T-helper 1 cell (primary cell): ENCODE measurements around the gene RASSF10.
"Not testable (repeated sequence)": the region's sequence is repeated elsewhere in the genome, so short reads cannot be mapped to it uniquely, and the experiment has no call there.

ENCODE experiments used
- DNase-seq, 5 donors: peaks; one replicate each; pipeline ENCODE4 v3.0.0-alpha.2; 2012 to 2020

The RASSF10 gene

DNA sequence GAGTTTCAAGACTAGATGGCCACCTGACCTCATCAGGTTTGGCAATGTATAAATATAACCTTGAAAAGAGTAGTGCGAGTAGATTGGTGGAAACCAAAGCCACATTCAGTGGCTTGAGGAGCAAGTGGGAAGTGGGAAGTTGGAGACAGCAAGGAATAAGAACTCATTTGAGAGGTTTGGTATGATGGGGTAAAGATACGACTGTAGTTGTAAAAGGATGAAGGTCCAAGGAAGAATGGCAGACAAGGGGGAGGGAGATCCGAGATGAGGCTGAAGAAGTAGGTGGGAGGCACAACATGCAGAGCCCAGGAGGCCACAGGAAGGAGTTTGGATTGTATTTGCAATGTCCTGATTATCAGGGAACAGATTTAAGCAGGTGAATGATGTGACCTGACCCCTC is 20.8 kb downstream of the RASSF10 start:
- no peak for DNase-seq

- no peak for DNase-seq
Measured at GRCh38 chr11:13030857-13031256, 21.7 kb downstream of the RASSF10 start.

- DNase-seq: no peak
Measured at GRCh38 chr11:13031349-13031748, 22.2 kb downstream of the RASSF10 start.

GRCh38 chr11:13033760-13034533 is 24.8 kb downstream of the RASSF10 start:
- no peak for DNase-seq

DNA sequence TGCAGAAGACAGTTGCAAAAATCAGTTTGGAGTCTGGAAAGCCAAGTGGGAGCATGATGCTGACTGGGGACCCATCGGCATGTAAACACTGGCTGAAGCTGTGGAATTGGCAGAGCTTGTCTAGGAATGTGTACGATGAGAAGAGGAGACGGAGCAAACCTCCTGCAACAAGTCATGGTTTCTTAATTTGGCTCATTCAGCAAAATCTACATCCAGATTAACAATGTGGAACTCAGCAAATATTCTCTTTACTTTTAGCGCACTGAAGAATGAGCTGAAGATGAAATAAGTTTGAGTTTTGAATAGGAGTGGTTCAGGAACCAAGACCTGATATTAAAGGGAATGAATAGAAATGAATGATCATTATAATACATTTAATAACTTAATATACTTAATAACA is 26.6 kb downstream of the RASSF10 start:
- DNase-seq: no peak

- no peak for DNase-seq
Measured at GRCh38 chr11:13036235-13036634, 27.1 kb downstream of the RASSF10 start.

GRCh38 chr11:13038366-13038765 is 29.2 kb downstream of the RASSF10 start:
- DNase-seq: no peak

GRCh38 chr11:13039126-13039525 is 30.0 kb downstream of the RASSF10 start:
- no peak for DNase-seq

DNA sequence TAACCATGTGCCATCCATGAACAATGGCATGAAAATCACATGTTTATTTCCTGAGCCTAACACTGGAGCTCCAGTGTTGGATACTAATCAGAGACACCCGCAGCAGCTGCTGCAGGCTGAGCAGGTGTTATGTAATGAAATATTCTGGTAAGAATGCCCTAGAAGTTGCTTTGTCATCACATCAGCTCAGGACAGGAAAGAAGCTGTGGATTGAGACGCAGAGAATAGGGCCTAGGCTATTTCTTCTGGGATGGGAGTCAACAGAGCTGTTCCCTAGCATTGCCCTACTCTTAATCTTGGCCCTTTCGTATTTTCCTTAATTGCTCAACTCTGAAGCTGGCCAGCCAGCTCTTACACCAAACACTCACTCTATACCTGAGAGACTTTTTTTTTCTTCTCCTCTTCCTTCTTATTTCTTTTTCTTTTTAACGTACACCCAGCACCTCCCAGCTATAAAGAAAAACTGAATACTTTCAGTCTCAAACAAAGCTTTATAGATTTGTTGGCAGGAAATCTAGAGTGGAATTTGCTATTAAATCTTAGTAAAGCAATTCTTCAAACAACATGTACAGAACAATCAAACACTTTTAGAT is 31.9 kb downstream of the RASSF10 start:
- DNase-seq: no peak

GRCh38 chr11:13042873-13043342 is 33.8 kb downstream of the RASSF10 start:
- DNase-seq: no peak

GRCh38 chr11:13043912-13044628 is 35.0 kb downstream of the RASSF10 start:
- DNase-seq: no peak

DNA sequence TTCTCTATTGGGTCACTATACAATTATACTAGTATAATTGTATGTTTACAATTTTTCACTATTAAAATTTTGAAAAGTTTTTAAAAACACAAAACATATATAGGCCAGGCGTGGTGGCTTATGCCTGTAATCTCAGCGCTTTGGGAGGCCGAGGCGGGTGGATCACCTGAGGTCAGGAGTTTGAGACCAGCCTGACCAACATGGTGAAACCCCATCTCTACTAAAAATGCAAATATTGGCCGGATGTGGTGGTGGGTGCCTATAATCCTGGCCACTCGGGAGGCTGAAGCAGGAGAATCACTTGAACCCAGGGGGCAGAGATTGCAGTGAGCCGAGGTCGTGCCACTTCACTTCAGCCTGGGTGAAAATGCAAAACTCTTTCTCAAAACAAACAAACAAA is 36.0 kb downstream of the RASSF10 start:
- not testable (repeated sequence) for DNase-seq

GRCh38 chr11:13045734-13046133 is 36.6 kb downstream of the RASSF10 start:
- no peak for DNase-seq

DNA sequence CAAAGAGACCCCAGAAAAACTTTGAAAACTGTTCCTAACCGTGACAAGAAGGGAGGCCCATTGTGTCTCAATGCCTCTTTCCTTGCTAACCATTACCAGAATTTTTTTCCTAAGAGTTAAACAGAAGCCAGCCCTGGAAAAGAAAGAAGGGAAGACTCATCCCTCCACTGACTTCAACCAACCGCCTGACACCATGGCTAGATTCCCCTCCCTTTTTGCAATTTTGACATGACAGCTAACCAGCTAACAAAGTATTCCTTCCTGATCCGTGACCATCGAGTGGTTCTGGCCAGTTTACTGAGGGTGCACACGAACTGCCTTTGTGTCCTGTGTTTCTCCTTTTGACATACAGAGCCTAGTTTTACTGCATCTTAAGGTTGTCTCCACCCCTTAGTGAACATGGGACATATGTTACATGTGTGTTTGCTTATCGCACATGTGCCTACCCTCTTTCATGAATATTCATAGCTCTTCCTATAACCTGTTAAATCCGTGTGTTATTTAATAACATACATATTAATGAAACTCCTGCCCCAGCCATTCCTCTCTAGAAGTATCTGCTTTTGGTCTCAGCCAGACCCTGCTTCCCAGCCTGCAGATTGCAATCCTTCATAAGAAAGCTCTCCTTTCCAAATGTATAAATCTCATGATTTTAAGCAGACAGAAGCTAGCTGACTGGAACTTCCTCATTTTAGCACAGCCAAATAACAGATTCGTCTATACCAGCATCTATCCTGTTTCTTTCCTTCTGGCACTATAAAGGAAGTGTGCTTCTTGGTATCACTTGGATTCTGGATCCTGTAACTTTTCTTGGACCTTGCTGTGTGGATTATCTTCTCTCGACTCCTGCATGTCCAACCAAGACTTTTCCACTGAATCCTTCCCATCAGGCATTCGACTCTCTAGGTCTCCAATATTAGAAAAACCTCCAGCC is 37.8 kb downstream of the RASSF10 start:
- DNase-seq: no peak

GRCh38 chr11:13047884-13048283 is 38.8 kb downstream of the RASSF10 start:
- no peak for DNase-seq

- DNase-seq: no peak
Measured at GRCh38 chr11:13051257-13051656, 42.1 kb downstream of the RASSF10 start.

GRCh38 chr11:13052130-13052571 is 43.0 kb downstream of the RASSF10 start:
- no peak for DNase-seq

GRCh38 chr11:13053255-13053917 is 44.3 kb downstream of the RASSF10 start:
- no peak for DNase-seq

GRCh38 chr11:13054278-13054677 is 45.2 kb downstream of the RASSF10 start:
- DNase-seq: no peak

DNA sequence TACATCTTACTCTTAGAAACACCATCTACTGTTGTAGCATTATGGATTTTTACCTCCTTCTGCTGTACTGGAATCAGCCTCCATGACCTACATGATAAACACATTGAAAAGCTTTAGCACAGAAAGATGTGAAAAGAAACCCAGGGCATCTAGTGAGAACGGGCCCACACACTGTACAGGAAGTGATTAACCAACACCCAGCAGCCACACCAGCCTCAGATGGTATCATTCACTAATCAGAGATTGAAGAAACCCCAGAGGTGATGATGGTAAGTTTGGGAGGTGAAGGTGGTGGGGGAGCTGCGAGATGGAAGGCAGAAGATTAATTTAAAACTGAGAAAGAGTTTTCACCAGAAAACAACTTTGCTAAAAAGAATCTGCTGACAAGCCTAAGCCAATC is 46.1 kb downstream of the RASSF10 start:
- peak in 1 of 5 donors; percentile 3 for DNase-seq

DNA sequence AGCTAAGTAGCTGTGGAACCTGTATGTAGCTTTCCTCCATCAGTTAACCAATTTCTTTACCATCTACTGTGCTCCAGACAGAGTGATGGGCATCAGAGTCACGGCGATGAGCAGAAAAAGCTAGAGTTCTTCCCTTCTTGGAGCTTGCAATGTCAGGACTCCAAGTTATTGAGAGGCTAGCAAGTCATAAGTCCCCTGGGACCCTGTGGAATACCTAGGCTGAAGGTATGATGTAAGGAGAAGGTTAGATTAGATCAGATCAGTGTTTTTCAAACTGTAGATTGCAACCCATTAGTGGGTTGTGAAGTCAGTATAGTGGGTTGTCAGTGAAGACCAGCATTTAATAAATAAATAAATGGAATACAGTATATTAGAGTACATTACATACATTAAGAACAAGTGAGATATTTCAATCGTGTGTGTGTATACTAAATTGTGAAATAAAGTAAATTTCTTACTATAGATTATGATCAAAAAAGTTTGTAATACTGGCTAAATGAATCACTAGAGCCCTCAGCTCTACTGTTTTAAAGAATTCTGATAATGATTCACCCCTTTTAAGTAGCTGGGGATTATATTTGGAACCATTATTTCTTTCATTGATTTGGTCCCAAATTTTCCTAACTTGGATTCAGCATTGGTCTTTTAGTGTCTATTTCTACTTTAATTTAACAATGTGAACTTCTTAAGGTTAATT is 52.3 kb downstream of the RASSF10 start:
- no peak for DNase-seq
